Breast epithelium (tissue), 4 donors: ENCODE data around the gene MGAM2. TPM values are rescaled to one million over a fixed set of nuclear protein-coding genes. Genes with fewer than 3 reads are reported as not detected.

Experiments
- DNase-seq, 2 donors: peaks; one replicate each; pipeline ENCODE4 v3.0.0-alpha.2; 2019; ENCODE audit warnings: low spot score in 2 of 2
- H3K27ac ChIP-seq, 2 donors: fragments of 200-600 bp; sonication (generic) in 1 of 2; one replicate each; pipeline ENCODE4 v1.5.1; 2016 to 2019; ENCODE audit warnings: mild to moderate bottlenecking in 1 of 2
- H3K27me3 ChIP-seq, 2 donors: fragments of 200-600 bp; sonication (generic) in 1 of 2; one replicate each; pipeline versions ENCODE4 v1.5.1 to v1.6.0; 2017 to 2019; ENCODE audit warnings: control low read depth in 1 of 2, mild to moderate bottlenecking in 1 of 2
- H3K36me3 ChIP-seq: fragments of 200-600 bp; one replicate; pipeline ENCODE4 v1.5.1; 2019
- H3K4me1 ChIP-seq, 2 donors: fragments of 200-600 bp; sonication (generic); one replicate each; pipeline ENCODE4 v1.5.1; 2016 to 2019; ENCODE audit warnings: control low read depth in 1 of 2
- H3K4me3 ChIP-seq, 3 donors: fragments of 200-600 bp; sonication (generic); 1 replicate in 2 of 3; 2 replicates in 1 of 3; pipeline ENCODE4 v1.5.1; 2016 to 2019; ENCODE audit warnings: mild to moderate bottlenecking in 3 of 3, moderate library complexity in 2 of 3
- H3K9me3 ChIP-seq, 2 donors: fragments of 200-600 bp; sonication (generic) in 1 of 2; one replicate each; pipeline ENCODE4 v1.5.1; 2016 to 2019; ENCODE audit warnings: control low read depth in 1 of 2
- POLR2A ChIP-seq: fragments of 450-650 bp; IDR thresholded peaks from one replicate; pipeline ENCODE4 v1.6.1; 2016; ENCODE audit warnings: antibody characterized with exemption, mild to moderate bottlenecking, moderate library complexity
- POLR2AphosphoS5 ChIP-seq, 3 donors: sonication (generic); formaldehyde crosslinking; IDR thresholded peaks; one replicate each; pipeline ENCODE4 v1.6.1; 2017; ENCODE audit warnings: antibody characterized with exemption in 3 of 3
- intact Hi-C: fragments of 100-400 bp; cut with DNase I; formaldehyde crosslinking; loops from one replicate; pipeline ENCODE4 v1.15.1; 2023; ENCODE audit warnings: low total_unique reads
- total RNA-seq, 3 donors: library from RNA; depleted of rRNA; stranded (reverse); fragments of >200 nt; gene quantifications; one replicate each; pipeline ENCODE4 v1.1.0, GENCODE V29; 2016
- TF ChIP-seq, protein P1 (sequence below), 3 donors: fragments of 450-650 bp; IDR thresholded peaks; one replicate each; pipeline ENCODE4 v1.5.1; 2016 to 2017; ENCODE audit warnings: antibody characterized with exemption in 3 of 3, mild to moderate bottlenecking in 3 of 3, moderate library complexity in 3 of 3

Gene MGAM2
- total RNA-seq, 3 donors from 2014 or later = under 0.01 to 2.9 (median 2.3) TPM

DNA sequence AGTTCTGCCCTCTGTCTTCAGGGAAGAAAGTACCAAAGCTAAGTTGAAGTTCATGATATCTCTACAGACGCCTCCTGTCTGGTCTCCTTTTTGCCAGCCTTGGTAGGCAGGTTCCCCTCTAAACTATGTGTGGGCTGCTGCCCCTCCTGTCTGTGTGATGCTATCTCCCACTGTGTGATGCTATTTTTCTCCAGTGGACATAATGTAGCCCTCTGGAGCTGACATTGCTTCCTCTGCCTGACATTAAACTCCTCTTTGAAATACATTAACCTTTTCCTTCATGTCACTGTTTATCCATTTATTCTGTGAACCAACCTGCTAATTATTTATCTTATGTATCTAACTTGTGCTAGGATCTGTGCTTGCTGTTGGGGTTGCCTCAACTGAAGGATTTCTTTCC is 146.4 kb downstream of the MGAM2 start, which contains the start of gene PRSS58:
Gene PRSS58, minus strand, starts transcription at position 101 of the 400 bp plus-strand sequence. CDS start 351 bp downstream, outside the sequence.
- Histone ChIP-seq H3K9me3 (peaks cover 0 to 15% of the 10 kb centered on the region in 2 donors), H3K36me3 (no peaks in the 10 kb centered on the region), H3K27ac (no peak within 1 kb of the TSS), H3K4me1 (no peaks in the 10 kb centered on the region), H3K4me3 (no peak within 1 kb of the TSS), H3K27me3 (no peaks in the 10 kb centered on the region)
- no peak for DNase-seq
- intact Hi-C loops = no loop called here
- TF ChIP-seq POLR2A = no peak
- TF ChIP-seq POLR2AphosphoS5 (IDR thresholded peaks at IDR 0.05) = no peak
- TF ChIP-seq, protein P1, sequence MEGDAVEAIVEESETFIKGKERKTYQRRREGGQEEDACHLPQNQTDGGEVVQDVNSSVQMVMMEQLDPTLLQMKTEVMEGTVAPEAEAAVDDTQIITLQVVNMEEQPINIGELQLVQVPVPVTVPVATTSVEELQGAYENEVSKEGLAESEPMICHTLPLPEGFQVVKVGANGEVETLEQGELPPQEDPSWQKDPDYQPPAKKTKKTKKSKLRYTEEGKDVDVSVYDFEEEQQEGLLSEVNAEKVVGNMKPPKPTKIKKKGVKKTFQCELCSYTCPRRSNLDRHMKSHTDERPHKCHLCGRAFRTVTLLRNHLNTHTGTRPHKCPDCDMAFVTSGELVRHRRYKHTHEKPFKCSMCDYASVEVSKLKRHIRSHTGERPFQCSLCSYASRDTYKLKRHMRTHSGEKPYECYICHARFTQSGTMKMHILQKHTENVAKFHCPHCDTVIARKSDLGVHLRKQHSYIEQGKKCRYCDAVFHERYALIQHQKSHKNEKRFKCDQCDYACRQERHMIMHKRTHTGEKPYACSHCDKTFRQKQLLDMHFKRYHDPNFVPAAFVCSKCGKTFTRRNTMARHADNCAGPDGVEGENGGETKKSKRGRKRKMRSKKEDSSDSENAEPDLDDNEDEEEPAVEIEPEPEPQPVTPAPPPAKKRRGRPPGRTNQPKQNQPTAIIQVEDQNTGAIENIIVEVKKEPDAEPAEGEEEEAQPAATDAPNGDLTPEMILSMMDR (IDR thresholded peaks at IDR 0.05) = no peak

DNA sequence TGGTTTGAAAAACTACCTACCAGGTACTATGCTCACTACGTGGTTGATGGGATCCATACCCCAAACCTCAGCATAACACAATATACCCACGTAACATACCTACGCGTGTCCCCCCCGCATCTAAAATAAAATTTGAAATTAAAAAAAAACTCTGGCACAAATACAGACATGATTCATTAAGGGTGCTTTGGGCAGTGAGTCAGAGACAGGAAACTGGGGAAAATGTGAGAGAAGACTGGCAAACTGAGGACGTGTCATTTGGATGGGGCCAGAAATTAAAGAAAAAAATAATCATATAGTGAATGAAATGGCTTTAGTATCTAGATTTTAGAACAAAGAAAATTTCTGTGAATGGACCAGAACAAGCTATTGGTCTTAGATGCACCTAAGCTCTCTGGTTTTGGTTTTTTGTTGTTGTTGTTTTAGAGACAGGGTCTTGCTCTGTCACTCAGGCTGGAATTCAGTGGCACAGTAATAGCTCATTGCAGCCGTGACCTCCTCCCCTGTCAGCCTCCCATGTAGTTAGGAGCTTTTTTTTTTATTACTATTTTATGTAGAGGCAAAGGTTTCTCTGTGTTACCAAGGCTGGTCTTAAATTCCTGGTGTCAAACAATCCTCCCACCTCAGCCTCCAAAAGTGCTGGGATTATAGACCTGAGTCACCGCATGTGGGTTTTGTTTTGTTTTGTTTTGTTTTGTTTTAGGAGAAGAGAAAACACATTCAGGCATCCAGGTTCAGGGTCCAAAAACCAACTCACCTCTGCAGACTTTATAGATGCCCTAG is 152.3 kb downstream of the MGAM2 start:
- no peaks in the 10 kb centered on the region for H3K27me3 ChIP-seq
- no peak for TF ChIP-seq POLR2AphosphoS5 (IDR thresholded peaks at IDR 0.05)
- TF ChIP-seq, protein P1 (IDR thresholded peaks at IDR 0.05) = no peak
- TF ChIP-seq POLR2A = no peak
- intact Hi-C loops = no loop called here

More for the DNA sequence above, 152.3 kb downstream of the MGAM2 start:
- Histone ChIP-seq H3K27ac (no peak overlapping the region), H3K4me1 (no peaks in the 10 kb centered on the region), H3K36me3 (no peaks in the 10 kb centered on the region), H3K4me3 (no peak overlapping the region), H3K9me3 (peaks cover 0 to 15% of the 10 kb centered on the region in 2 donors)
- DNase-seq = no peak

Other genes starting within 250 kb of the MGAM2 start
- gene OR9A4, start 195.3 kb upstream of the MGAM2 start, total RNA-seq = under 1 TPM in 1 of 3 donors, not detected in 2; 0.66 TPM
- 1 to 10 TPM in 2 of 3 donors, not detected in 1; 1.6 to 3.2 TPM for gene CLEC5A, start 164.7 kb upstream of the MGAM2 start, total RNA-seq
- not detected for gene TAS2R38, start 137.9 kb upstream of the MGAM2 start, total RNA-seq
- 1 to 10 TPM in 1 of 3 donors, under 1 TPM in 2; 0.32 to 7.0 (median 0.66) TPM for gene MGAM, start 115.8 kb upstream of the MGAM2 start, total RNA-seq
- not detected for gene PRSS58, start 146.3 kb downstream of the MGAM2 start, total RNA-seq